K562 (cell line): Measurements from ENCODE around the gene C19orf85. TPM values are rescaled to one million over a fixed set of nuclear protein-coding genes. Genes with fewer than 3 reads are reported as not detected.

ENCODE experiments used
- CC2D1A ChIP-seq: fragments of 450-650 bp; IDR thresholded peaks from 2 replicates; pipeline ENCODE4 v1.6.1; 2017; ENCODE audit warnings: mild to moderate bottlenecking
- CCAR2 ChIP-seq: fragments of 200-400 bp; formaldehyde crosslinking; IDR thresholded peaks from 2 replicates; pipeline ENCODE4 v1.6.1; 2017; ENCODE audit warnings: mild to moderate bottlenecking, low read depth, low read length
- FOXK1 ChIP-seq: sonication (generic); formaldehyde crosslinking; IDR thresholded peaks from 2 replicates; pipeline ENCODE4 v1.8.0; 2022; ENCODE audit warnings: missing genetic modification reagents, mild to moderate bottlenecking, borderline replicate concordance
- FOXP4 ChIP-seq: sonication (generic); formaldehyde crosslinking; IDR thresholded peaks from 2 replicates; pipeline ENCODE4 v1.8.0; 2022; ENCODE audit warnings: mild to moderate bottlenecking, missing genetic modification reagents, borderline replicate concordance
- HDAC6 ChIP-seq: IDR thresholded peaks from 2 replicates; pipeline ENCODE4 v1.6.1; 2012; ENCODE audit warnings: low read depth, mild to moderate bottlenecking, control low read depth, inconsistent platforms, low read length, moderate library complexity
- KLF6 ChIP-seq: fragments of 250-450 bp; sonication (Bioruptor Pico); IDR thresholded peaks from 2 replicates; pipeline ENCODE4 v1.4.0; 2020; ENCODE audit warnings: mild to moderate bottlenecking, moderate library complexity, borderline replicate concordance
- POU5F1 ChIP-seq: fragments of 150-350 bp; IDR thresholded peaks from 2 replicates; pipeline ENCODE4 v1.6.1; 2014; ENCODE audit warnings: borderline replicate concordance, low read length, low read depth, mild to moderate bottlenecking; ENCODE audit not compliant: partially characterized antibody
- RBM15 ChIP-seq: fragments of 200-400 bp; formaldehyde crosslinking; IDR thresholded peaks from 2 replicates; pipeline ENCODE4 v1.6.1; 2018; ENCODE audit warnings: mild to moderate bottlenecking, low read length, moderate library complexity; ENCODE audit not compliant: insufficient read depth
- RBM25 ChIP-seq: fragments of 200-400 bp; formaldehyde crosslinking; IDR thresholded peaks from 2 replicates; pipeline ENCODE4 v1.6.1; 2018; ENCODE audit warnings: low read length, low read depth, moderate library complexity; ENCODE audit not compliant: severe bottlenecking
- REST ChIP-seq, 2 experiments: fragments of 450-650 bp; formaldehyde crosslinking in 1 of 2; IDR thresholded peaks; 2 replicates each; pipeline versions ENCODE4 v1.4.0 to v1.6.1; 2014 to 2020; ENCODE audit warnings: mild to moderate bottlenecking in 2 of 2, borderline replicate concordance in 1 of 2, low read depth in 1 of 2
- SNIP1 ChIP-seq: fragments of 450-650 bp; IDR thresholded peaks from 2 replicates; pipeline ENCODE4 v1.7.1; 2017; ENCODE audit warnings: low read depth, mild to moderate bottlenecking
- ZBTB33 ChIP-seq: sonication (generic); formaldehyde crosslinking; IDR thresholded peaks from 2 replicates; pipeline ENCODE4 v1.8.1; 2023; ENCODE audit warnings: mild to moderate bottlenecking, missing genetic modification reagents
- ZNF124 ChIP-seq: sonication (generic); formaldehyde crosslinking; IDR thresholded peaks from 2 replicates; pipeline ENCODE4 v1.8.1; 2022; ENCODE audit warnings: missing genetic modification reagents
- ZNF75A ChIP-seq: fragments of 450-650 bp; formaldehyde crosslinking; IDR thresholded peaks from 2 replicates; pipeline ENCODE4 v1.4.0; 2020; ENCODE audit warnings: mild to moderate bottlenecking
- ZSCAN29 ChIP-seq: fragments of 450-650 bp; IDR thresholded peaks from 2 replicates; pipeline ENCODE4 v1.6.1; 2017
- ZZZ3 ChIP-seq: fragments of 450-650 bp; IDR thresholded peaks from 2 replicates; pipeline ENCODE4 v1.6.1; 2016; ENCODE audit warnings: antibody characterized with exemption, mild to moderate bottlenecking, moderate library complexity
- polyA plus RNA-seq, 8 experiments: library from polyadenylated mRNA; depleted of rRNA in 4 of 8; stranded (reverse) in 5 of 8; unstranded in 3 of 8; fragments of >200 nt; fragmentation: Nextera tagmentation in 2 of 8; fragmentation: Illumina TruSeq in 1 of 8; extraction: Ambion mirVana in 2 of 8; extraction: Trizol in 1 of 8; gene quantifications; 2 replicates each; pipeline versions ENCODE4 v1.2.1 to v1.2.3, GENCODE V29; 2011 to 2014; ENCODE audit warnings: inconsistent platforms in 1 of 8, missing spikeins in 1 of 8
- total RNA-seq, 7 experiments: library from RNA; depleted of rRNA in 6 of 7; stranded (reverse); fragments of >200 nt in 6 of 7; fragmentation: Illumina TruSeq in 2 of 7; extraction: Trizol in 2 of 7; gene quantifications; 2 replicates each; pipeline versions ENCODE4 v1.2.1 to v1.2.3, GENCODE V29; 2011 to 2021; ENCODE audit warnings: low replicate concordance in 1 of 7

The C19orf85 gene
- total and polyA plus RNA-seq, 9 of the 15 experiments (the other 6 are each of a cell fraction or from before 2014, with no cell fraction given): not detected

GRCh38 chr19:55447421-55448174 is 17.0 kb downstream of the C19orf85 start (continued):
- TF ChIP-seq POU5F1: no peak
- no peak for TF ChIP-seq ZNF75A
- peak; percentile 7; the same call in 1 of the 2 replicates for TF ChIP-seq HDAC6
- TF ChIP-seq CC2D1A: no peak
- TF ChIP-seq ZNF124 (CRISPR knock-in tag): no peak
- 0 out of 2 replicates have a peak, but pooled peaks have one; percentile 14 for TF ChIP-seq ZBTB33 (CRISPR knock-in tag)
- TF ChIP-seq CCAR2: no peak
- TF ChIP-seq REST (IDR thresholded peaks at IDR 0.05; ENCODE audit: borderline replicate concordance): no peak
- no peak for TF ChIP-seq REST (CRISPR knock-in tag; IDR thresholded peaks at IDR 0.05; ENCODE audit: low read depth)
- TF ChIP-seq ZSCAN29: no peak
- TF ChIP-seq RBM15: no peak
- no peak for TF ChIP-seq FOXK1 (CRISPR knock-in tag)
- no peak for TF ChIP-seq SNIP1
- no peak for TF ChIP-seq FOXP4 (CRISPR knock-in tag)
- TF ChIP-seq KLF6: no peak
- no peak for TF ChIP-seq ZZZ3
- peak; percentile 44 for TF ChIP-seq RBM25
